Skeletal muscle satellite cell (primary cell): ENCODE results near the gene TAF10.

Experiments
- H3K27me3 ChIP-seq: 2 replicates; pipeline ENCODE4 v1.7.0; 2013; ENCODE audit warnings: low read length; ENCODE audit not compliant: control insufficient read depth, insufficient read depth
- H3K36me3 ChIP-seq: 2 replicates; pipeline ENCODE4 v1.7.0; 2013; ENCODE audit warnings: mild to moderate bottlenecking, control low read depth, low read length; ENCODE audit not compliant: insufficient read depth
- H3K4me1 ChIP-seq: 2 replicates; pipeline ENCODE4 v1.7.0; 2013; ENCODE audit warnings: low read length; ENCODE audit not compliant: control insufficient read depth, insufficient read depth
- H3K4me2 ChIP-seq: 2 replicates; pipeline ENCODE4 v1.7.0; 2013; ENCODE audit warnings: mild to moderate bottlenecking, low read length
- H3K4me3 ChIP-seq: 2 replicates; pipeline ENCODE4 v1.7.0; 2013; ENCODE audit warnings: low read length
- H3K9ac ChIP-seq: 2 replicates; pipeline ENCODE4 v1.7.0; 2013; ENCODE audit warnings: mild to moderate bottlenecking, low read depth, low read length, moderate library complexity
- H3K9me3 ChIP-seq: replicated peaks from 2 replicates; pipeline ENCODE4 v1.7.0; 2013; ENCODE audit warnings: mild to moderate bottlenecking, control low read depth, low read length

The TAF10 gene

GRCh38 chr11:6587360-6587953 lies 24.6 kb downstream of the TAF10 start:
- Histone ChIP-seq H3K9ac (no peak overlapping the region), H3K36me3 (no peaks in the 10 kb centered on the region), H3K4me2 (peak overlapping the region; percentile 32), H3K27me3 (no peaks in the 10 kb centered on the region), H3K4me3 (no peak overlapping the region), H3K4me1 (peaks cover 6% of the 10 kb centered on the region), H3K9me3 (peaks cover 4% of the 10 kb centered on the region)

GRCh38 chr11:6586434-6587359 lies 25.3 kb downstream of the TAF10 start:
- H3K9ac ChIP-seq: no peak overlapping the region
- H3K27me3 ChIP-seq: no peaks in the 10 kb centered on the region
- no peak overlapping the region for H3K4me3 ChIP-seq
- peak overlapping the region; percentile 17 for H3K4me2 ChIP-seq
- H3K36me3 ChIP-seq: no peaks in the 10 kb centered on the region
- peaks cover 4% of the 10 kb centered on the region for H3K9me3 ChIP-seq
- H3K4me1 ChIP-seq: peaks cover 6% of the 10 kb centered on the region

GRCh38 chr11:6584528-6584927 lies 27.5 kb downstream of the TAF10 start:
- H3K4me2 ChIP-seq: no peak overlapping the region
- peaks cover 4% of the 10 kb centered on the region for H3K9me3 ChIP-seq
- H3K4me3 ChIP-seq: no peak overlapping the region
- no peaks in the 10 kb centered on the region for H3K27me3 ChIP-seq
- peaks cover 6% of the 10 kb centered on the region for H3K4me1 ChIP-seq
- H3K36me3 ChIP-seq: no peaks in the 10 kb centered on the region
- H3K9ac ChIP-seq: no peak overlapping the region

GRCh38 chr11:6583584-6583983 lies 28.4 kb downstream of the TAF10 start:
- Histone ChIP-seq H3K4me3 (no peak overlapping the region), H3K36me3 (no peaks in the 10 kb centered on the region), H3K9ac (no peak overlapping the region), H3K27me3 (no peaks in the 10 kb centered on the region), H3K4me2 (no peak overlapping the region), H3K9me3 (peaks cover 4% of the 10 kb centered on the region), H3K4me1 (peaks cover 6% of the 10 kb centered on the region)

- no peak overlapping the region for H3K9ac ChIP-seq
- H3K36me3 ChIP-seq: no peaks in the 10 kb centered on the region
- H3K9me3 ChIP-seq: peaks cover 3% of the 10 kb centered on the region
- no peaks in the 10 kb centered on the region for H3K4me1 ChIP-seq
- H3K27me3 ChIP-seq: no peaks in the 10 kb centered on the region
- H3K4me2 ChIP-seq: no peak overlapping the region
- H3K4me3 ChIP-seq: no peak overlapping the region
Measured at GRCh38 chr11:6579681-6580080, 32.3 kb downstream of the TAF10 start.

GRCh38 chr11:6578134-6578533 lies 33.9 kb downstream of the TAF10 start:
- Histone ChIP-seq H3K36me3 (no peaks in the 10 kb centered on the region), H3K9ac (no peak overlapping the region), H3K4me2 (no peak overlapping the region), H3K9me3 (no peaks in the 10 kb centered on the region), H3K27me3 (no peaks in the 10 kb centered on the region), H3K4me1 (no peaks in the 10 kb centered on the region), H3K4me3 (no peak overlapping the region)

- H3K4me3 ChIP-seq: no peak overlapping the region
- no peaks in the 10 kb centered on the region for H3K36me3 ChIP-seq
- H3K9ac ChIP-seq: no peak overlapping the region
- H3K9me3 ChIP-seq: no peaks in the 10 kb centered on the region
- no peak overlapping the region for H3K4me2 ChIP-seq
- H3K27me3 ChIP-seq: no peaks in the 10 kb centered on the region
- peaks cover 9% of the 10 kb centered on the region for H3K4me1 ChIP-seq
Measured at GRCh38 chr11:6576471-6577373, 35.3 kb downstream of the TAF10 start.

GRCh38 chr11:6574816-6575715 lies 37.0 kb downstream of the TAF10 start:
- H3K4me3 ChIP-seq: no peak overlapping the region
- no peak overlapping the region for H3K4me2 ChIP-seq
- no peaks in the 10 kb centered on the region for H3K27me3 ChIP-seq
- no peaks in the 10 kb centered on the region for H3K36me3 ChIP-seq
- no peak overlapping the region for H3K9ac ChIP-seq
- peaks cover 18% of the 10 kb centered on the region for H3K4me1 ChIP-seq
- no peaks in the 10 kb centered on the region for H3K9me3 ChIP-seq

- H3K9me3 ChIP-seq: no peaks in the 10 kb centered on the region
- H3K4me1 ChIP-seq: peaks cover 26% of the 10 kb centered on the region
- H3K4me2 ChIP-seq: no peak overlapping the region
- H3K27me3 ChIP-seq: no peaks in the 10 kb centered on the region
- no peaks in the 10 kb centered on the region for H3K36me3 ChIP-seq
- H3K4me3 ChIP-seq: no peak overlapping the region
- no peak overlapping the region for H3K9ac ChIP-seq
Measured at GRCh38 chr11:6572215-6572614, 39.8 kb downstream of the TAF10 start.

- Histone ChIP-seq H3K9me3 (no peaks in the 10 kb centered on the region), H3K4me2 (no peak overlapping the region), H3K4me3 (no peak overlapping the region), H3K36me3 (no peaks in the 10 kb centered on the region), H3K4me1 (peaks cover 26% of the 10 kb centered on the region), H3K9ac (no peak overlapping the region), H3K27me3 (no peaks in the 10 kb centered on the region)
Measured at GRCh38 chr11:6571434-6572008, 40.5 kb downstream of the TAF10 start.
